WTC11 (cell line): ENCODE results near the gene ZFP64. TPM values are rescaled to one million over a fixed set of nuclear protein-coding genes. Genes with fewer than 3 reads are reported as not detected.

Experiments
- ATAC-seq: fragments of 200-7000 bp; cut with Tn5 transposase; 2 replicates; pipeline ENCODE4 v1.10.0; 2021; ENCODE audit warnings: mild to moderate bottlenecking, moderate library complexity
- CTCF ChIA-PET: fragments of 300-600 bp; sonication (Branson Sonifier 250); formaldehyde crosslinking; loops from one replicate; lab custom pipeline; 2021; ENCODE audit warnings: antibody characterized with exemption; lab: Charles Lee
- POLR2A ChIA-PET: fragments of 350-600 bp; sonication (Branson Sonifier 250); formaldehyde crosslinking; loops from one replicate; lab custom pipeline; 2021; ENCODE audit warnings: antibody characterized with exemption; lab: Charles Lee
- DNase-seq: peaks from one replicate; pipeline ENCODE4 v3.0.0; 2021; ENCODE audit warnings: low spot score
- H3K27ac Mint-ChIP-seq: 2 replicates; pipeline ENCODE4 v1.8.0; 2021; ENCODE audit warnings: mixed read lengths
- H3K27me3 Mint-ChIP-seq: 2 replicates; pipeline ENCODE4 v1.8.0; 2021; ENCODE audit warnings: low read depth, mild to moderate bottlenecking, moderate library complexity, mixed read lengths
- H3K36me3 Mint-ChIP-seq: 2 replicates; pipeline ENCODE4 v1.8.0; 2021; ENCODE audit warnings: mixed read lengths
- H3K4me1 Mint-ChIP-seq: 2 replicates; pipeline ENCODE4 v1.8.0; 2022; ENCODE audit warnings: mixed read lengths
- H3K4me3 Mint-ChIP-seq: 2 replicates; pipeline ENCODE4 v1.8.0; 2021; ENCODE audit warnings: mild to moderate bottlenecking, moderate library complexity, mixed read lengths
- H3K9me3 Mint-ChIP-seq: 2 replicates; pipeline ENCODE4 v1.8.0; 2021; ENCODE audit warnings: mixed read lengths
- ATF3 ChIP-seq: sonication (generic); formaldehyde crosslinking; conservative IDR thresholded peaks from 2 replicates; pipeline ENCODE4 v1.8.1; 2022; ENCODE audit warnings: mild to moderate bottlenecking, missing genetic modification reagents
- CREB1 ChIP-seq: sonication (generic); formaldehyde crosslinking; IDR thresholded peaks from 2 replicates; pipeline ENCODE4 v1.8.0; 2023; ENCODE audit warnings: mild to moderate bottlenecking, missing genetic modification reagents
- CTCF ChIP-seq: fragments of 200-600 bp; IDR thresholded peaks from 2 replicates; pipeline ENCODE4 v1.8.0; 2022; ENCODE audit warnings: antibody characterized with exemption
- ELF4 ChIP-seq: sonication (generic); formaldehyde crosslinking; IDR thresholded peaks from 2 replicates; pipeline ENCODE4 v1.8.1; 2022; ENCODE audit warnings: low read depth, mild to moderate bottlenecking, moderate library complexity, missing genetic modification reagents
- FOXP1 ChIP-seq: sonication (generic); formaldehyde crosslinking; IDR thresholded peaks from 2 replicates; pipeline ENCODE4 v1.8.0; 2022; ENCODE audit warnings: missing genetic modification reagents, mild to moderate bottlenecking, moderate library complexity, borderline replicate concordance
- FOXP4 ChIP-seq: sonication (generic); formaldehyde crosslinking; IDR thresholded peaks from 2 replicates; pipeline ENCODE4 v1.8.0; 2022; ENCODE audit warnings: mild to moderate bottlenecking, missing genetic modification reagents
- GTF2I ChIP-seq: fragments of 250-450 bp; sonication (Bioruptor Pico); conservative IDR thresholded peaks from 2 replicates; pipeline ENCODE4 v1.4.0; 2021; ENCODE audit warnings: mild to moderate bottlenecking
- IRF2 ChIP-seq: sonication (generic); formaldehyde crosslinking; IDR thresholded peaks from 2 replicates; pipeline ENCODE4 v1.8.0; 2022; ENCODE audit warnings: low read depth, missing genetic modification reagents, borderline replicate concordance
- MAX ChIP-seq: sonication (generic); formaldehyde crosslinking; IDR thresholded peaks from 2 replicates; pipeline ENCODE4 v1.8.0; 2022; ENCODE audit warnings: mild to moderate bottlenecking, missing genetic modification reagents
- RELA ChIP-seq: sonication (generic); formaldehyde crosslinking; IDR thresholded peaks from 2 replicates; pipeline ENCODE4 v1.8.1; 2022; ENCODE audit warnings: missing genetic modification reagents, mild to moderate bottlenecking, borderline replicate concordance
- SMAD4 ChIP-seq: sonication (generic); formaldehyde crosslinking; IDR thresholded peaks from 2 replicates; pipeline ENCODE4 v1.8.0; 2022; ENCODE audit warnings: mild to moderate bottlenecking, missing genetic modification reagents
- SOX15 ChIP-seq: fragments of 250-450 bp; sonication (Bioruptor Pico); IDR thresholded peaks from 2 replicates; pipeline ENCODE4 v1.9.0; 2021; ENCODE audit warnings: mild to moderate bottlenecking
- TEAD1 ChIP-seq: sonication (generic); formaldehyde crosslinking; IDR thresholded peaks from 2 replicates; pipeline ENCODE4 v1.8.0; 2022; ENCODE audit warnings: mild to moderate bottlenecking, missing genetic modification reagents
- TP53 ChIP-seq: sonication (generic); formaldehyde crosslinking; IDR thresholded peaks from 2 replicates; pipeline ENCODE4 v1.8.1; 2023; ENCODE audit warnings: mild to moderate bottlenecking, missing genetic modification reagents
- ZMAT4 ChIP-seq: fragments of 250-450 bp; sonication (Bioruptor Pico); IDR thresholded peaks from 2 replicates; pipeline ENCODE4 v1.9.0; 2021; ENCODE audit warnings: mild to moderate bottlenecking
- ZNF138 ChIP-seq: sonication (generic); formaldehyde crosslinking; conservative IDR thresholded peaks from 2 replicates; pipeline ENCODE4 v1.8.1; 2022; ENCODE audit warnings: mild to moderate bottlenecking, moderate library complexity, missing genetic modification reagents
- ZNF232 ChIP-seq: sonication (generic); formaldehyde crosslinking; IDR thresholded peaks from 2 replicates; pipeline ENCODE4 v1.8.0; 2022; ENCODE audit warnings: mild to moderate bottlenecking, missing genetic modification reagents
- ZNF263 ChIP-seq: sonication (generic); formaldehyde crosslinking; IDR thresholded peaks from 2 replicates; pipeline ENCODE4 v1.8.1; 2022; ENCODE audit warnings: low read depth, mild to moderate bottlenecking, moderate library complexity, missing genetic modification reagents
- ZNF416 ChIP-seq: fragments of 250-450 bp; sonication (Bioruptor Pico); IDR thresholded peaks from 2 replicates; pipeline ENCODE4 v1.9.0; 2021; ENCODE audit warnings: mild to moderate bottlenecking, inconsistent platforms
- total RNA-seq: library from RNA; stranded (reverse); gene quantifications from 3 replicates; pipeline ENCODE4 v1.2.3, GENCODE V29; 2021
- TF ChIP-seq, protein P1 (sequence below): sonication (generic); formaldehyde crosslinking; IDR thresholded peaks from 2 replicates; pipeline ENCODE4 v1.8.1; 2023; ENCODE audit warnings: mild to moderate bottlenecking, missing genetic modification reagents, moderate library complexity
- TF ChIP-seq, protein P2 (sequence below): sonication (generic); formaldehyde crosslinking; IDR thresholded peaks from 2 replicates; pipeline ENCODE4 v1.8.1; 2022; ENCODE audit warnings: mild to moderate bottlenecking, moderate library complexity, missing genetic modification reagents

The ZFP64 gene
- total RNA-seq, 1 experiment from 2014 or later, result 26.1 TPM

- Mint-ChIP-seq H3K4me3 (no peak overlapping the region), H3K4me1 (peaks cover 3% of the 10 kb centered on the region; the same call in 1 of the 2 replicates), H3K27me3 (no peaks in the 10 kb centered on the region), H3K36me3 (peaks cover 6% of the 10 kb centered on the region), H3K9me3 (no peaks in the 10 kb centered on the region), H3K27ac (0 out of 2 replicates have a peak overlapping the region, but pooled peaks have one; percentile 8)
- no peak for ATAC-seq
- POLR2A ChIA-PET, result no interaction called here
- no peak for TF ChIP-seq ZMAT4 (CRISPR knock-in tag)
- TF ChIP-seq, protein P1, sequence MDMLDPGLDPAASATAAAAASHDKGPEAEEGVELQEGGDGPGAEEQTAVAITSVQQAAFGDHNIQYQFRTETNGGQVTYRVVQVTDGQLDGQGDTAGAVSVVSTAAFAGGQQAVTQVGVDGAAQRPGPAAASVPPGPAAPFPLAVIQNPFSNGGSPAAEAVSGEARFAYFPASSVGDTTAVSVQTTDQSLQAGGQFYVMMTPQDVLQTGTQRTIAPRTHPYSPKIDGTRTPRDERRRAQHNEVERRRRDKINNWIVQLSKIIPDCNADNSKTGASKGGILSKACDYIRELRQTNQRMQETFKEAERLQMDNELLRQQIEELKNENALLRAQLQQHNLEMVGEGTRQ, result peak; percentile 14; the same call in 1 of the 2 replicates
- DNase-seq, result no peak
- CTCF ChIA-PET, result no interaction called here
Measured at GRCh38 chr20:52175840-52176239, 15.7 kb downstream of the ZFP64 start.

GRCh38 chr20:52172392-52173047, 19.1 kb downstream of the ZFP64 start:
- ATAC-seq (no peak), DNase-seq (no peak)
- no peaks in the 10 kb centered on the region for H3K4me1 Mint-ChIP-seq
- TF ChIP-seq CTCF (no peak), GTF2I (CRISPR knock-in tag) (no peak), ATF3 (no peak), FOXP1 (CRISPR knock-in tag) (no peak), TEAD1 (CRISPR knock-in tag) (no peak), SOX15 (CRISPR knock-in tag) (no peak), ELF4 (no peak), TP53 (no peak), ZNF232 (CRISPR knock-in tag) (no peak), ZNF263 (CRISPR knock-in tag) (no peak), FOXP4 (CRISPR knock-in tag) (no peak), ZNF138 (CRISPR knock-in tag) (no peak), MAX (CRISPR knock-in tag) (no peak), IRF2 (CRISPR knock-in tag) (no peak), RELA (CRISPR knock-in tag) (no peak), ZNF416 (CRISPR knock-in tag) (no peak), SMAD4 (no peak), CREB1 (CRISPR knock-in tag) (no peak)
- TF ChIP-seq, protein P1, result no peak
- TF ChIP-seq, protein P2, sequence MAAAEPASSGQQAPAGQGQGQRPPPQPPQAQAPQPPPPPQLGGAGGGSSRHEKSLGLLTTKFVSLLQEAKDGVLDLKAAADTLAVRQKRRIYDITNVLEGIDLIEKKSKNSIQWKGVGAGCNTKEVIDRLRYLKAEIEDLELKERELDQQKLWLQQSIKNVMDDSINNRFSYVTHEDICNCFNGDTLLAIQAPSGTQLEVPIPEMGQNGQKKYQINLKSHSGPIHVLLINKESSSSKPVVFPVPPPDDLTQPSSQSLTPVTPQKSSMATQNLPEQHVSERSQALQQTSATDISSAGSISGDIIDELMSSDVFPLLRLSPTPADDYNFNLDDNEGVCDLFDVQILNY (CRISPR knock-in tag), result no peak
- no peak overlapping the region for H3K27ac Mint-ChIP-seq
- peaks cover 15% of the 10 kb centered on the region for H3K36me3 Mint-ChIP-seq
- H3K27me3 Mint-ChIP-seq, result no peaks in the 10 kb centered on the region
- ChIA-PET CTCF (no interaction called here), POLR2A (no interaction called here)
- no peak overlapping the region for H3K4me3 Mint-ChIP-seq
- H3K9me3 Mint-ChIP-seq, result no peaks in the 10 kb centered on the region
